GM21786 (cell line): ENCODE data around the gene PRKG1.

Source experiments
- ATAC-seq: cut with Tn5 transposase; IDR thresholded peaks from one replicate; pipeline ENCODE4 v1.9.1; 2021; ENCODE audit not compliant: unreplicated experiment

The PRKG1 gene

DNA sequence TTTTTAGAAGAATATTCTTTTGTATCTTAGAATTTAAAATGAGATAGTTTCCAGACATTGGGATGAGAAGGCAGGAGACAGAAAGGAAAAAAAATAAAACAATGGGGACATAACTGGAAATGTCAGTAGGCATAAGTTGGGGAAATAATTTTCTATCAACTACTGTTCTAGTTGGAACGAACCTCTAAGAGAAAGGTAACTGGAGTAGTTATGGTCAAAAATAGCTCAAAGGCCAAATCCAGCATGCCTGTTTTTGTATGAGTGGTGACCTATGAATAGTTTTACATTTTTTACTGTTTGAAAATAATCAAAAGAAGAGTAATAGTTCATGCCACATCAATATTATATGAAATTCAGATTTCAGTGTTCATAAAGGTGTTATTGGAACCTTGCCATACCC, 877.3 kb downstream of the PRKG1 start:
- ATAC-seq = no peak

DNA sequence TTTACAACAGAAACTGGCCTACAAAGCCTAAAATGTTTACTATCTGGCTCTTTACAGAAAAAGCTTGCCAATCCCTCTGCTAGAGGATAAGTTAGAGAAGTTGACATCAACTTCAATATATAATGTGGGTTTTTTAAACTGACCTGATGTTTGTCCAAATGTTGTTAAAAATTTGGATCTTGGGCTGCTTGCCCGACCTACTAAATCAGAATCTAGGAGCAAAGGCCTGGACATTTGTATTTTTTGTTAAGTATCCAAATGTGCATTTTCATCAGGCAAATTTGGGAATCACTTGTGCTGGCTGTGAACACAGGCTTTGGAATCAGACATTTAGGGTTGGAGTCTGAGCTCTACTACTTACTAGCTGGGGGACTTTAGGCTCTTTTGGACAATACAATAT, 877.8 kb downstream of the PRKG1 start:
- no peak for ATAC-seq

GRCh38 chr10:51955696-51956095, 881.4 kb downstream of the PRKG1 start:
- ATAC-seq = no peak

DNA sequence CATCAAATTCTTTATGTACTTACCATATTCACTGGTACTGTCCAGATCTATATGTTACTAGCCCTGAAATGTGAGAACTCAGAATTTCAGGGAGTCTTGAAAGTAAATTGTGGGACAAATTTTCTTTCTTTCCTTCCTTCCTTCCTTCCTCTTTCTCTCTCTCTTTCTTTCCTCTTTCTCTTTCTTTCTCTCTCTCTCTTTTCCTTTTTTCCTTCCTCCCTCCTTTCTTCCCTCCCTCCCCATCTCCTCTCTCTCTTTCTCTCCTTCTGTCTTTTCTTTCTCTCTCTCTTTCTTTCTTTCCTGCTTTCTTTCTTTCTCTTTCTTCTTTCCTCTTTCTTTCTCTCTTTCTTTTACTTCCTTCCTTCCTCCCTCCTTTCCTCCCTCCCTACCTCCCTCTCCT, 882.5 kb downstream of the PRKG1 start:
- no peak for ATAC-seq

GRCh38 chr10:51960494-51960895, 886.2 kb downstream of the PRKG1 start:
- ATAC-seq = no peak

DNA sequence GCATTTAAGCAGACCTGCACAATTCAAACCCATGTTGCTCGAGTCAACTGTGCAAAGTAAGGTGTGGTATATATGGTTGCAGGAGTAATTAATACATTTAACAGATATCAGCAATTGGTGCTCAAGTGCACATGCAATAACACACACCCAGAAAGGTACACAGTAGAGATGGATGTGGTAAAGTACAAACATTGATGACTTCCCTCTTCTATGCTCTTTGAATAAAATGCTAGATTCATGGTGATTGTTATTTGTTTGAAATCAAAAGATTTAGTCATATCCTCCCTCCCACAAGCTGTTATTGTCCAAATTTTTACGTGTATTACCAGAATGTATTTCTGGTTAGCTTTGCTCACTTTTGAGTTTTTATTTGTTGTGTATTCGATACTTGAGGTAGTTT, 887.1 kb downstream of the PRKG1 start:
- ATAC-seq = no peak

GRCh38 chr10:51964630-51965029, 890.3 kb downstream of the PRKG1 start:
- ATAC-seq = no peak

- ATAC-seq = no peak
These were observed 891.2 kb downstream of the PRKG1 start for GRCh38 chr10:51965451-51965850.

GRCh38 chr10:51972733-51973346, 898.6 kb downstream of the PRKG1 start:
- no peak for ATAC-seq

DNA sequence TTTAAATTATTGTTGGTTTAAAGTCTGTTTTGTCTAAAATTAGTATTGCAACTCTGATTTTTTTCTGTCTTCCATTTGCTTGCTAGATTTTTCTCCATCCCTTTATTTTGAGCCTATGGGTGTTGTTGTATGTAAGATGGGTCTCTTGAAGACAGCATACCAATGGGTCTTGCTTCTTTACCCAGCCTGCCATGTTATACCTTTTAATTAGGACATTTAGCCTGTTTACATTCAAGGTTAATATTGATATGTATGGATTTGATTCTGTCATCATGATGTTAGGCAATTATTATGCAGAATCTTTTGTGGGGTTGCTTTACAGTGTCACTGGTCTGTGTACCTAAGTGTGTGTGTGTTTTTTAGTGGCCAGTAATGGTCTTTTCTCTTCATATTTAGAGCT, 906.5 kb downstream of the PRKG1 start:
- no peak for ATAC-seq

DNA sequence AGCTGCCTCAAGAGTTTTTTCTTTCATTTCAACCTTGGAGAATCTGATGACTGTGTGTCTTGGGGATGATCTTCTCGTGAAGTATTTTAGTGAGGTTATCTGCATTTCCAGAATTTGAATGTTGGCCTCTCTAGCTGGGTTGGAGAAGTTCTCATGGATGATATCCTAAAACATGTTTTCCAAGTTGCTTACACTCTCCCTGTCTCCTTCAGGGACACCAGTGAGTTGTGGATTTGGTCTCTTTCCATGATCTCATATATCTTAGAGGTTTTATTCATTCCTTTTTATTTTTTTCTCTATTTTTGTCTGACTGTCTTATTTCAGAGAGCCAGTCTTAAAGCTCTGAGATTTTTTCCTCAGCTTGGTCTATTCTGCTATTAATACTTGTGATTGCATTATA, 907.4 kb downstream of the PRKG1 start:
- no peak for ATAC-seq

GRCh38 chr10:51983481-51983880, 909.2 kb downstream of the PRKG1 start:
- ATAC-seq = no peak

DNA sequence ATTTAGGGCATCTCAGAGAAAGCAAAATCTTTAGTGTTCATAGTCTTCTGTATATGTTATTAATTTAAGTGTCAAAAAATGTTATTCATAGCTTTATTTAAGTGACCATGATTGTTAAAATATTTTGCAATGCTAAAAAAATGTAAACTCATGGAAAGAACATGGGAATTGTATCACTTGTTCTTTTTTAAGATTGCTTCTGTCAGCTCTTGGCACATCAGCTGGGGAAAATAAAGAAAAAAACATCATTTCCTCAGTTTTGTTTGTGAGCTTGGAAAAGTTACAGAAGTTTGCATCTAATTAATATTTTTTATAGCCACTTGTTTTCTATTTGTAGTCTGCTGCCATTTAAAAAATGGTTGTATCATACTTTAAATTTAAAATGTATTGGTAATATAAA, 911.0 kb downstream of the PRKG1 start:
- no peak for ATAC-seq

DNA sequence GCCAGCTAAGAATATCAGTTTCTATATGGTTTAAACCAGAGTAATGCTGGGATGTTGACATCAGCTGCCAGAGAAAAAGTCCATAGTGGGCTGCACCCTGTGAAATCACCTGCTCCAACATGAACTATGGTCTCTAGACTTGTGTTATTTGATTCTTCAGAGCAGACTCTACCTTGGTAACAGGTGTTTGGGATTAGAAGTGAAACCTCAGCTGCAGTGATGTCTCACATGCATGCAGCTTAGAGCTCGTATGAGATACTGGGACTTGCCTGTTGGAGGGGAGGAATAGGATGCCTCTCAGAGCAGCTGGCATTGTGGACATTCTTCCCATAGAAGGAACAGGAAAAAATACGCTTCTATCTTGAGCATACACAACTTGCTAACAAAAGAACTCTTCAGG, 912.2 kb downstream of the PRKG1 start:
- no peak for ATAC-seq

DNA sequence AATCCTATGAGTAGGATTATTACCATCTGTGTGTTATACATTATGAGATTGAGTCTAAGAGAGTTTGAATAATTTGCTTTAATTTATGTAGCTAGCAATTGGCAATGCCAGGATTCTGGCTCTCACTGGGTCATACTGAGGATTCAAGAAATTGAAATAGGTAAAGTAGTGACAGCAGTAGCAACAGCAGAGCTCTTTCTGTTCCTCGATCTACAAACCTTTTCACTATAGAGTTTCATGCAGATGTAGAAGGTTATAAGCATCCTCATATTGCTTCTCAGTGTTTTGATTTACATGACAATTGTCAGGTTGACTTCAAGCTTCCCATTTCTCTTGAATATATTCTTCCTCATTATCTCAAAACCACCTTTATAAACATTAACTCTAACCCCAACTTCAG, 919.2 kb downstream of the PRKG1 start:
- no peak for ATAC-seq

DNA sequence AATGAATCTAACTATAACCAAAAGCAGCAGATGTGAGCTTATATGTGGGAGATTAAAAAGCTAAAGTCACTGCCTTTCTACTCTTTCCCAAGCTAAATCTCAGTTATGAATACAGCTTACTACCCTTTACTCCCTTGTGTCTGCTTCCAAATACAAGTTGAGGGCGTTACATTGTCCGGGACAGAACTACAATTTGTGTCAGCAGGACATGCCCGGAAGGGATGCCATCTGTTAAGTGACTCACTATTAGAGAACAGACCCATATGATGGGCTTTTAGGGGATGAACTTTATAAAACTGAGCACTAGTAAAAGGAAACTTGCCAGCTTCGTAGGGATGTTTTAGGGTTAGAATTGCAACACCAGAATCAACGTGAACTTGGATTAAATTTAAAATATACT, 924.8 kb downstream of the PRKG1 start:
- no peak for ATAC-seq

DNA sequence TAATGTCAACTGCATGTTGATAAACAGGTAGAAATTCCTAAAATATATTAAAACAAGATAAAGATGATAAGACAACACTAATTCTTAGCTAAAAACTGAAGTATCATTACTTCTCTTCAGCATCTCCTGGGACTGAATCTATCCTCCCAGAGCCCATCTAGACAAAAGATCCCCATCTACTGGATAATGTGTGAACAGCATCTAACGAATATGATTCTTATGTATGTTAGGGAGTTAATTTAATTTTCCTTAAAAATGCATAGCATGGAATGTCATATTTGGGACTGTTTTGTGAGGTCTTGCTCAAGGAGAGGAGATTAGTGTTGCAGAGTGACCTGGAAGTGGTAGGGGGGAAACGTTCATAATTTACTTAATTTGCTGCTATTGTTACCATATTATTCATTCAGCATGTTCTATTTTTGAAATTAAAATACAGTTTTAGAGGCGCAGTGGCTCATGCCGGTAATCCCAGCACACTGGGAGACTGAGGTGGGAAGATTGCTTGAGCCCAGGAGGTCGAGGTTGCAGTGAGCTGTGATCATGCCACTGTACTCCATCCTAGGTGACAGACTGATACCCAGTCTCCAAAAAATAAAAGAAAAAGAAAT, 930.2 kb downstream of the PRKG1 start:
- ATAC-seq = no peak

- no peak for ATAC-seq
These were observed 932.8 kb downstream of the PRKG1 start for GRCh38 chr10:52007091-52007490.

DNA sequence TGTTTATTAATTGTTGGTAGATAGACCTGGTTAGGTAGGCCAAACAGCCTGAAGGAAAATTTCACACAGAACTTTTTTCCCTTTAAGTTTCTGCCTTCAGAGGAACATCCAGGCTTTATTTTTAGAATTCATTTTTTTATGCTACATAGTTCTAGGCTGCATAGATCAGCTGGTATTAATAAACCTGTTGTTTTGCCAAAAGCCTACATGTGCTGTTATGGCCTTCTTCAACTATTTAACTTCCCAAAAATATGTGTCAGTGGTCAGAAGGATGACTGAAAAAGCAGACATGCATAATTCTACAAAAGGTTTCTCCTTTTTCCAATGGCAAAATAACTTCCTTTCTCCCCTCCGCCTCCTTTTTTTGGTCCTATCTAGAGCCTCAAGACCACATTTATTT, 936.8 kb downstream of the PRKG1 start:
- no peak for ATAC-seq

- ATAC-seq = no peak
These were observed 944.8 kb downstream of the PRKG1 start for GRCh38 chr10:52019077-52019555.

GRCh38 chr10:52019656-52020055, 945.4 kb downstream of the PRKG1 start:
- ATAC-seq = no peak

DNA sequence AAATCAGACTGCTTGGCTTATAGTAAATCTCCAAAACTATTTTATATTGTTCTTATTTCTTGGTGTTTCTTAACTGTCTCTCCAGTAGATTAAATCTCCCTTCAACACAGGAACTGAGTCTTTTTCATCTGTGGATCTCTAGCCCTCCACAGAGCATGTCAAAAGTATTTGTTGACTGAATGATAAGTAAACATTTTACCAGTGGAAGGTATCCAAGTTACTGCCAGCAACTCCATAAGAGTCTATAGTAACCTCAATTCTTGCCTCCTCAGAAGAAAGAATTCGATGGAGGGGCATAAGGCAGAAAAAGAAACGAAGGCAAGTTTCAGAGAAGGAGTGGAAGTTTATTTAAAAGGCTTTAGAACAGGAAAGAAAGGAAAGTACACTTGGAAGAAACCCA, 945.9 kb downstream of the PRKG1 start:
- no peak for ATAC-seq

- no peak for ATAC-seq
These were observed 946.4 kb downstream of the PRKG1 start for GRCh38 chr10:52020702-52021101.
